HepG2 (cell line): ENCODE data around the gene TREH. TPM values are rescaled to one million over a fixed set of nuclear protein-coding genes. Genes with fewer than 3 reads are reported as not detected.

Experiments
- HOXA5 ChIP-seq: sonication (generic); formaldehyde crosslinking; IDR thresholded peaks from 2 replicates; pipeline ENCODE4 v1.4.0; 2020; ENCODE audit warnings: missing genetic modification reagents
- NFATC3 ChIP-seq: sonication (generic); formaldehyde crosslinking; IDR thresholded peaks from 2 replicates; pipeline ENCODE4 v1.5.1; 2020; ENCODE audit warnings: mild to moderate bottlenecking, missing genetic modification reagents
- REPIN1 ChIP-seq: sonication (generic); formaldehyde crosslinking; IDR thresholded peaks from 2 replicates; pipeline ENCODE4 v1.8.0; 2022; ENCODE audit warnings: missing genetic modification reagents, low read depth, mild to moderate bottlenecking, borderline replicate concordance
- SOX6 ChIP-seq, 2 experiments: fragments of 450-650 bp in 1 of 2; sonication (generic) in 1 of 2; formaldehyde crosslinking in 1 of 2; IDR thresholded peaks; 2 replicates each; pipeline versions ENCODE4 v1.4.0 to v1.6.1; 2017 to 2020; ENCODE audit warnings: antibody characterized with exemption in 1 of 2, mild to moderate bottlenecking in 1 of 2, missing genetic modification reagents in 1 of 2
- TBX2 ChIP-seq: sonication (generic); formaldehyde crosslinking; IDR thresholded peaks from 2 replicates; pipeline ENCODE4 v1.5.0; 2020; ENCODE audit warnings: missing genetic modification reagents, mild to moderate bottlenecking, borderline replicate concordance
- TRAFD1 ChIP-seq: sonication (generic); formaldehyde crosslinking; IDR thresholded peaks from 2 replicates; pipeline ENCODE4 v1.5.1; 2020; ENCODE audit warnings: missing genetic modification reagents, mild to moderate bottlenecking, borderline replicate concordance
- ZBTB42 ChIP-seq: sonication (generic); formaldehyde crosslinking; IDR thresholded peaks from 2 replicates; pipeline ENCODE4 v1.5.0; 2020; ENCODE audit warnings: mild to moderate bottlenecking, missing genetic modification reagents
- ZNF205 ChIP-seq: IDR thresholded peaks from 2 replicates; pipeline ENCODE4 v1.6.1; 2018; ENCODE audit warnings: missing biosample characterization, missing genetic modification reagents
- ZNF552 ChIP-seq: sonication (generic); formaldehyde crosslinking; IDR thresholded peaks from 2 replicates; pipeline ENCODE4 v1.9.0; 2022; ENCODE audit warnings: missing genetic modification reagents, mild to moderate bottlenecking, borderline replicate concordance
- ZNF597 ChIP-seq: sonication (generic); formaldehyde crosslinking; IDR thresholded peaks from 2 replicates; pipeline ENCODE4 v1.5.0; 2020; ENCODE audit warnings: missing genetic modification reagents
- polyA plus RNA-seq, 8 experiments: library from polyadenylated mRNA; depleted of rRNA in 3 of 8; stranded (reverse) in 7 of 8; unstranded in 1 of 8; fragments of >200 nt; fragmentation: Illumina TruSeq in 4 of 8; extraction: Trizol in 4 of 8; gene quantifications; 2 replicates each; pipeline versions ENCODE4 v1.2.1 to v1.2.3, GENCODE V29; 2011 to 2016; ENCODE audit warnings: low read depth in 4 of 8, missing spikeins in 1 of 8, mixed read lengths in 1 of 8; ENCODE audit not compliant: insufficient read depth in 1 of 8
- total RNA-seq, 5 experiments: library from RNA; depleted of rRNA; stranded (reverse); fragments of >200 nt; fragmentation: Illumina TruSeq; extraction: Trizol; gene quantifications; 2 replicates each; pipeline ENCODE4 v1.2.3, GENCODE V29; 2016; ENCODE audit warnings: low read depth in 1 of 5
- TF ChIP-seq, protein P1 (sequence below): sonication (generic); formaldehyde crosslinking; IDR thresholded peaks from 2 replicates; pipeline ENCODE4 v1.5.0; 2020; ENCODE audit warnings: mild to moderate bottlenecking, missing genetic modification reagents, borderline replicate concordance
- TF ChIP-seq, protein P2 (sequence below): sonication (generic); formaldehyde crosslinking; IDR thresholded peaks from 2 replicates; pipeline ENCODE4 v1.8.1; 2023; ENCODE audit warnings: missing genetic modification reagents, inconsistent platforms, borderline replicate concordance

TREH gene
- total and polyA plus RNA-seq, 2 of the 13 experiments (the other 11 are each of a cell fraction or from before 2014, with no cell fraction given): 0.53 to 0.86 TPM

- TF ChIP-seq TRAFD1 (CRISPR knock-in tag) (no peak), HOXA5 (CRISPR knock-in tag) (no peak), NFATC3 (no peak), ZNF597 (CRISPR knock-in tag) (no peak), REPIN1 (CRISPR knock-in tag) (no peak), TBX2 (no peak), SOX6 (IDR thresholded peaks at IDR 0.05) (no peak), SOX6 (CRISPR knock-in tag; IDR thresholded peaks at IDR 0.05) (no peak), ZBTB42 (no peak), ZNF552 (CRISPR knock-in tag) (no peak), ZNF205 (CRISPR knock-in tag) (no peak)
- TF ChIP-seq, protein P1, sequence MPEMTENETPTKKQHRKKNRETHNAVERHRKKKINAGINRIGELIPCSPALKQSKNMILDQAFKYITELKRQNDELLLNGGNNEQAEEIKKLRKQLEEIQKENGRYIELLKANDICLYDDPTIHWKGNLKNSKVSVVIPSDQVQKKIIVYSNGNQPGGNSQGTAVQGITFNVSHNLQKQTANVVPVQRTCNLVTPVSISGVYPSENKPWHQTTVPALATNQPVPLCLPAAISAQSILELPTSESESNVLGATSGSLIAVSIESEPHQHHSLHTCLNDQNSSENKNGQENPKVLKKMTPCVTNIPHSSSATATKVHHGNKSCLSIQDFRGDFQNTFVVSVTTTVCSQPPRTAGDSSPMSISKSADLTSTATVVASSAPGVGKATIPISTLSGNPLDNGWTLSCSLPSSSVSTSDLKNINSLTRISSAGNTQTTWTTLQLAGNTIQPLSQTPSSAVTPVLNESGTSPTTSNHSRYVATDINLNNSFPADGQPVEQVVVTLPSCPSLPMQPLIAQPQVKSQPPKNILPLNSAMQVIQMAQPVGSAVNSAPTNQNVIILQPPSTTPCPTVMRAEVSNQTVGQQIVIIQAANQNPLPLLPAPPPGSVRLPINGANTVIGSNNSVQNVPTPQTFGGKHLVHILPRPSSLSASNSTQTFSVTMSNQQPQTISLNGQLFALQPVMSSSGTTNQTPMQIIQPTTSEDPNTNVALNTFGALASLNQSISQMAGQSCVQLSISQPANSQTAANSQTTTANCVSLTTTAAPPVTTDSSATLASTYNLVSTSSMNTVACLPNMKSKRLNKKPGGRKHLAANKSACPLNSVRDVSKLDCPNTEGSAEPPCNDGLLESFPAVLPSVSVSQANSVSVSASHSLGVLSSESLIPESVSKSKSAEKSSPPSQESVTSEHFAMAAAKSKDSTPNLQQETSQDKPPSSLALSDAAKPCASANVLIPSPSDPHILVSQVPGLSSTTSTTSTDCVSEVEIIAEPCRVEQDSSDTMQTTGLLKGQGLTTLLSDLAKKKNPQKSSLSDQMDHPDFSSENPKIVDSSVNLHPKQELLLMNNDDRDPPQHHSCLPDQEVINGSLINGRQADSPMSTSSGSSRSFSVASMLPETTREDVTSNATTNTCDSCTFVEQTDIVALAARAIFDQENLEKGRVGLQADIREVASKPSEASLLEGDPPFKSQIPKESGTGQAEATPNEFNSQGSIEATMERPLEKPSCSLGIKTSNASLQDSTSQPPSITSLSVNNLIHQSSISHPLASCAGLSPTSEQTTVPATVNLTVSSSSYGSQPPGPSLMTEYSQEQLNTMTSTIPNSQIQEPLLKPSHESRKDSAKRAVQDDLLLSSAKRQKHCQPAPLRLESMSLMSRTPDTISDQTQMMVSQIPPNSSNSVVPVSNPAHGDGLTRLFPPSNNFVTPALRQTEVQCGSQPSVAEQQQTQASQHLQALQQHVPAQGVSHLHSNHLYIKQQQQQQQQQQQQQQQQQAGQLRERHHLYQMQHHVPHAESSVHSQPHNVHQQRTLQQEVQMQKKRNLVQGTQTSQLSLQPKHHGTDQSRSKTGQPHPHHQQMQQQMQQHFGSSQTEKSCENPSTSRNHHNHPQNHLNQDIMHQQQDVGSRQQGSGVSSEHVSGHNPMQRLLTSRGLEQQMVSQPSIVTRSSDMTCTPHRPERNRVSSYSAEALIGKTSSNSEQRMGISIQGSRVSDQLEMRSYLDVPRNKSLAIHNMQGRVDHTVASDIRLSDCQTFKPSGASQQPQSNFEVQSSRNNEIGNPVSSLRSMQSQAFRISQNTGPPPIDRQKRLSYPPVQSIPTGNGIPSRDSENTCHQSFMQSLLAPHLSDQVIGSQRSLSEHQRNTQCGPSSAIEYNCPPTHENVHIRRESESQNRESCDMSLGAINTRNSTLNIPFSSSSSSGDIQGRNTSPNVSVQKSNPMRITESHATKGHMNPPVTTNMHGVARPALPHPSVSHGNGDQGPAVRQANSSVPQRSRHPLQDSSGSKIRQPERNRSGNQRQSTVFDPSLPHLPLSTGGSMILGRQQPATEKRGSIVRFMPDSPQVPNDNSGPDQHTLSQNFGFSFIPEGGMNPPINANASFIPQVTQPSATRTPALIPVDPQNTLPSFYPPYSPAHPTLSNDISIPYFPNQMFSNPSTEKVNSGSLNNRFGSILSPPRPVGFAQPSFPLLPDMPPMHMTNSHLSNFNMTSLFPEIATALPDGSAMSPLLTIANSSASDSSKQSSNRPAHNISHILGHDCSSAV (CRISPR knock-in tag): no peak
- TF ChIP-seq, protein P2, sequence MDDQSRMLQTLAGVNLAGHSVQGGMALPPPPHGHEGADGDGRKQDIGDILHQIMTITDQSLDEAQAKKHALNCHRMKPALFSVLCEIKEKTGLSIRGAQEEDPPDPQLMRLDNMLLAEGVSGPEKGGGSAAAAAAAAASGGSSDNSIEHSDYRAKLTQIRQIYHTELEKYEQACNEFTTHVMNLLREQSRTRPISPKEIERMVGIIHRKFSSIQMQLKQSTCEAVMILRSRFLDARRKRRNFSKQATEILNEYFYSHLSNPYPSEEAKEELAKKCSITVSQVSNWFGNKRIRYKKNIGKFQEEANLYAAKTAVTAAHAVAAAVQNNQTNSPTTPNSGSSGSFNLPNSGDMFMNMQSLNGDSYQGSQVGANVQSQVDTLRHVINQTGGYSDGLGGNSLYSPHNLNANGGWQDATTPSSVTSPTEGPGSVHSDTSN (CRISPR knock-in tag): no peak
Measured at GRCh38 chr11:118684187-118684586, 4.7 kb upstream of the TREH start (continued).
